Activated T-cell treated with anti-CD3 and anti-CD28 coated beads for 4 hours (primary cell): ENCODE data around the gene OVOL2.
"Not testable (repeated sequence)": the region's sequence is repeated elsewhere in the genome, so short reads cannot be mapped to it uniquely, and the experiment has no call there.

Experiments
- DNase-seq: peaks from one replicate; pipeline ENCODE4 v3.0.0-alpha.2; 2020

The OVOL2 gene

GRCh38 chr20:18056174-18057100 lies 1.3 kb downstream of the OVOL2 start:
- DNase-seq, result no peak

GRCh38 chr20:18055261-18055660 lies 2.5 kb downstream of the OVOL2 start:
- DNase-seq, result no peak

- DNase-seq, result no peak
Measured at GRCh38 chr20:18052856-18053255, 4.9 kb downstream of the OVOL2 start.

- DNase-seq, result no peak
Measured at GRCh38 chr20:18050628-18051027, 7.1 kb downstream of the OVOL2 start.

- DNase-seq, result no peak
Measured at GRCh38 chr20:18048176-18048575, 9.5 kb downstream of the OVOL2 start.

- no peak for DNase-seq
Measured at GRCh38 chr20:18046535-18046934, 11.2 kb downstream of the OVOL2 start.

- no peak for DNase-seq
Measured at GRCh38 chr20:18042229-18042628, 15.5 kb downstream of the OVOL2 start.

- no peak for DNase-seq
Measured at GRCh38 chr20:18041462-18041861, 16.3 kb downstream of the OVOL2 start.

- DNase-seq, result no peak
Measured at GRCh38 chr20:18039063-18039462, 18.7 kb downstream of the OVOL2 start.

GRCh38 chr20:18034039-18034438 lies 23.7 kb downstream of the OVOL2 start:
- no peak for DNase-seq

GRCh38 chr20:18032977-18033892 lies 24.5 kb downstream of the OVOL2 start:
- no peak for DNase-seq

GRCh38 chr20:18031888-18032509 lies 25.7 kb downstream of the OVOL2 start:
- DNase-seq, result no peak

- DNase-seq, result no peak
Measured at GRCh38 chr20:18031050-18031449, 26.7 kb downstream of the OVOL2 start.

GRCh38 chr20:18030020-18030419 lies 27.7 kb downstream of the OVOL2 start:
- no peak for DNase-seq

GRCh38 chr20:18027011-18027410 lies 30.7 kb downstream of the OVOL2 start:
- DNase-seq, result not testable (repeated sequence)

- no peak for DNase-seq
Measured at GRCh38 chr20:18024606-18025127, 33.0 kb downstream of the OVOL2 start.

GRCh38 chr20:18020931-18021330 lies 36.8 kb downstream of the OVOL2 start:
- no peak for DNase-seq

GRCh38 chr20:18019068-18019467 lies 38.6 kb downstream of the OVOL2 start:
- DNase-seq, result no peak

- no peak for DNase-seq
Measured at GRCh38 chr20:18018100-18018499, 39.6 kb downstream of the OVOL2 start.

- DNase-seq, result no peak
Measured at GRCh38 chr20:18016772-18017171, 40.9 kb downstream of the OVOL2 start.

GRCh38 chr20:18014411-18014810 lies 43.3 kb downstream of the OVOL2 start:
- no peak for DNase-seq

- no peak for DNase-seq
Measured at GRCh38 chr20:18012901-18013300, 44.8 kb downstream of the OVOL2 start.
